HepG2 (cell line): ENCODE data around the gene SERPINB11.

ENCODE experiments used
- CEBPZ ChIP-seq: IDR thresholded peaks from 2 replicates; pipeline ENCODE4 v1.6.1; 2012; ENCODE audit warnings: low read length, improper control_type of control experiment
- CTCF ChIP-seq: sonication (generic); formaldehyde crosslinking; IDR thresholded peaks from 2 replicates; pipeline ENCODE4 v1.5.0; 2020; ENCODE audit warnings: mild to moderate bottlenecking, missing genetic modification reagents, moderate library complexity
- ELF4 ChIP-seq: sonication (generic); formaldehyde crosslinking; IDR thresholded peaks from 2 replicates; pipeline ENCODE4 v1.5.0; 2020; ENCODE audit warnings: missing genetic modification reagents, mild to moderate bottlenecking, moderate library complexity, borderline replicate concordance
- FOSL2 ChIP-seq: sonication (generic); formaldehyde crosslinking; IDR thresholded peaks from 2 replicates; pipeline ENCODE4 v1.4.0; 2020; ENCODE audit warnings: missing genetic modification reagents
- HCFC1 ChIP-seq: fragments of 150-350 bp; IDR thresholded peaks from 2 replicates; pipeline ENCODE4 v1.6.1; 2014; ENCODE audit warnings: low read depth, low read length
- HNRNPLL ChIP-seq: fragments of 200-400 bp; formaldehyde crosslinking; IDR thresholded peaks from 2 replicates; pipeline ENCODE4 v1.6.1; 2017; ENCODE audit warnings: mild to moderate bottlenecking, low read depth, low read length; ENCODE audit not compliant: poor library complexity, severe bottlenecking
- MNT ChIP-seq: fragments of 450-650 bp; IDR thresholded peaks from 2 replicates; pipeline ENCODE4 v1.6.1; 2016
- PHB2 ChIP-seq: fragments of 450-650 bp; IDR thresholded peaks from 2 replicates; pipeline ENCODE4 v1.6.1; 2018; ENCODE audit not compliant: partially characterized antibody
- TFE3 ChIP-seq: IDR thresholded peaks from 2 replicates; pipeline ENCODE4 v1.6.1; 2016
- U2AF2 ChIP-seq: fragments of 200-400 bp; formaldehyde crosslinking; IDR thresholded peaks from 2 replicates; pipeline ENCODE4 v1.6.1; 2017; ENCODE audit warnings: low read depth, mild to moderate bottlenecking, low read length
- XBP1 ChIP-seq: sonication (generic); formaldehyde crosslinking; IDR thresholded peaks from 2 replicates; pipeline ENCODE4 v1.5.0; 2020; ENCODE audit warnings: missing genetic modification reagents
- ZNF691 ChIP-seq: sonication (generic); formaldehyde crosslinking; IDR thresholded peaks from 2 replicates; pipeline ENCODE4 v1.4.0; 2020; ENCODE audit warnings: missing genetic modification reagents, low read depth, mild to moderate bottlenecking, borderline replicate concordance
- ZZZ3 ChIP-seq: sonication (generic); formaldehyde crosslinking; IDR thresholded peaks from 2 replicates; pipeline ENCODE4 v1.4.0; 2020; ENCODE audit warnings: missing genetic modification reagents, mild to moderate bottlenecking, borderline replicate concordance

GRCh38 chr18:63683152-63683551 lies 19.6 kb upstream of the SERPINB11 start:
- TF ChIP-seq U2AF2 (no peak), XBP1 (no peak), CEBPZ (no peak), CTCF (CRISPR knock-in tag) (no peak), MNT (no peak), HNRNPLL (no peak), FOSL2 (CRISPR knock-in tag) (no peak), HCFC1 (no peak), PHB2 (no peak), ZNF691 (CRISPR knock-in tag) (no peak), ELF4 (CRISPR knock-in tag) (no peak), TFE3 (CRISPR knock-in tag) (no peak), ZZZ3 (no peak)
